Kidney (tissue), 14 donors: ENCODE results near the gene MYL4. TPM values are rescaled to one million over a fixed set of nuclear protein-coding genes. Genes with fewer than 3 reads are reported as not detected.

Experiments
- DNase-seq, 5 donors: peaks; one replicate each; pipeline ENCODE4 v3.0.0-alpha.2; 2013 to 2020
- FAIRE-seq: peaks from 2 replicates; lab custom pipeline; 2012; peaks lifted over from hg19 to GRCh38; lab: Jason Lieb, UNC
- H3K27ac ChIP-seq, 2 donors: one replicate each; pipeline ENCODE4 v1.7.0; 2013; ENCODE audit warnings: low read depth in 2 of 2, low read length in 2 of 2, inconsistent platforms in 1 of 2
- H3K27me3 ChIP-seq: one replicate; pipeline ENCODE4 v1.7.1; 2013; ENCODE audit warnings: low read length, inconsistent platforms; ENCODE audit not compliant: control insufficient read depth, insufficient read depth
- H3K36me3 ChIP-seq, 3 donors: one replicate each; pipeline versions ENCODE4 v1.7.0 to v1.7.1; 2013; ENCODE audit warnings: low read length in 3 of 3, control low read depth in 1 of 3, inconsistent platforms in 1 of 3; ENCODE audit not compliant: insufficient read depth in 3 of 3, control insufficient read depth in 2 of 3
- H3K4me1 ChIP-seq, 3 donors: one replicate each; pipeline versions ENCODE4 v1.7.0 to v1.7.1; 2013; ENCODE audit warnings: low read length in 3 of 3, inconsistent platforms in 1 of 3, low read depth in 1 of 3; ENCODE audit not compliant: control insufficient read depth in 2 of 3, insufficient read depth in 2 of 3
- H3K4me3 ChIP-seq, 3 donors: one replicate each; pipeline versions ENCODE4 v1.7.0 to v1.8.1; 2013; ENCODE audit warnings: low read length in 3 of 3, control low read depth in 1 of 3, inconsistent platforms in 1 of 3
- H3K9ac ChIP-seq, 3 donors: one replicate each; pipeline versions ENCODE4 v1.7.0 to v1.7.1; 2013; ENCODE audit warnings: low read length in 3 of 3, control low read depth in 1 of 3, inconsistent platforms in 1 of 3
- H3K9me3 ChIP-seq, 3 donors: one replicate each; pipeline versions ENCODE4 v1.7.0 to v1.7.1; 2013; ENCODE audit warnings: low read length in 3 of 3, control low read depth in 1 of 3, inconsistent platforms in 1 of 3; ENCODE audit not compliant: control insufficient read depth in 2 of 3, insufficient read depth in 1 of 3
- CTCF ChIP-seq: IDR thresholded peaks from 3 replicates; pipeline ENCODE4 v1.5.1; 2012; ENCODE audit warnings: mild to moderate bottlenecking, moderate library complexity, borderline replicate concordance; ENCODE audit not compliant: insufficient read depth; ENCODE audit errors: extremely low read depth
- intact Hi-C: fragments of 100-400 bp; cut with DNase I; formaldehyde crosslinking; loops from one replicate; pipeline ENCODE4 v1.11.1; 2022
- polyA plus RNA-seq: library from polyadenylated mRNA; stranded (reverse); fragments of 350-450 nt; fragmentation: Illumina TruSeq; extraction: RNeasy Lipid Tissue Mini Kit (QIAGEN cat#74804); gene quantifications from one replicate; pipeline ENCODE4 v1.2.3, GENCODE V29; 2014; ENCODE audit warnings: low read depth, low replicate concordance; ENCODE audit not compliant: insufficient read depth
- total RNA-seq: library from RNA; stranded (reverse); fragmentation: NEBNext Ultra II Directional; extraction: Animal tissue kit (Norgen Biotek cat#: 25700); gene quantifications from one replicate; pipeline ENCODE4 v1.2.1, GENCODE V29; 2021
- donor health status: control.
- donor health status: control.
- donor health status: control.
- donor health status: control.
- donor health status: control.
- donor health status: DM: yes; HTN: yes; CAD: no.
- donor health status: Normal renal cell carcinoma (clear cell type).

The MYL4 gene
- total and polyA plus RNA-seq, 2 donors from 2014 or later, result 1.0 TPM; not detected in 1

- Histone ChIP-seq H3K36me3 (no peaks in the 10 kb centered on the region), H3K27me3 (no peaks in the 10 kb centered on the region), H3K4me1 (peaks cover 0 to 10% (median 6%) of the 10 kb centered on the region in 3 donors), H3K27ac (no peak overlapping the region), H3K9me3 (no peaks in the 10 kb centered on the region), H3K9ac (no peak overlapping the region), H3K4me3 (no peak overlapping the region)
- FAIRE-seq (no peak), DNase-seq (no peak)
- no peak for TF ChIP-seq CTCF
- intact Hi-C loops, result no loop called here
Observed at GRCh38 chr17:47219621-47220475, 10.7 kb downstream of the MYL4 start.

GRCh38 chr17:47220531-47220999 is 11.4 kb downstream of the MYL4 start:
- H3K27me3 ChIP-seq, result no peaks in the 10 kb centered on the region
- H3K27ac ChIP-seq, result no peak overlapping the region
- FAIRE-seq, result no peak
- DNase-seq, result no peak
- no peak overlapping the region for H3K9ac ChIP-seq
- intact Hi-C loops, result no loop called here
- no peaks in the 10 kb centered on the region for H3K36me3 ChIP-seq
- no peak for TF ChIP-seq CTCF
- no peak overlapping the region for H3K4me3 ChIP-seq
- peaks cover 0 to 14% (median 11%) of the 10 kb centered on the region in 3 donors for H3K4me1 ChIP-seq
- no peaks in the 10 kb centered on the region for H3K9me3 ChIP-seq

- TF ChIP-seq CTCF, result no peak
Observed at GRCh38 chr17:47221154-47221553, 12.0 kb downstream of the MYL4 start.

More at GRCh38 chr17:47221154-47221553, 12.0 kb downstream of the MYL4 start:
- Histone ChIP-seq H3K4me1 (peaks cover 0 to 18% (median 14%) of the 10 kb centered on the region in 3 donors), H3K27me3 (no peaks in the 10 kb centered on the region), H3K9ac (no peak overlapping the region), H3K27ac (no peak overlapping the region), H3K36me3 (no peaks in the 10 kb centered on the region), H3K4me3 (no peak overlapping the region), H3K9me3 (no peaks in the 10 kb centered on the region)
- FAIRE-seq (no peak), DNase-seq (no peak)
- intact Hi-C loops, result no loop called here
